SHP77 (cell line): ENCODE data around the gene FRYL.
"Not testable (repeated sequence)": the region's sequence is repeated elsewhere in the genome, so short reads cannot be mapped to it uniquely, and the experiment has no call there.

Source experiments
- DNase-seq, 2 experiments: peaks; one replicate each; lab custom pipeline; 2025; lab: John Stamatoyannopoulos, UW

The FRYL gene

GRCh38 chr4:48779998-48780864, at the start of gene FRYL:
Gene FRYL (minus strand): TSS chr4:48780279. CDS start chr4:48634410, 145,869 bp downstream.
- peak; percentile 94 to 95 for DNase-seq

- DNase-seq = no peak
Measured at GRCh38 chr4:48827622-48828021, 47.5 kb upstream of the FRYL start.

- not testable (repeated sequence) for DNase-seq
Measured at GRCh38 chr4:48821431-48821830, 41.4 kb upstream of the FRYL start.

- DNase-seq = no peak
Measured at GRCh38 chr4:48816971-48817370, 36.9 kb upstream of the FRYL start.

- not testable (repeated sequence) for DNase-seq
Measured at GRCh38 chr4:48816297-48816696, 36.2 kb upstream of the FRYL start.

GRCh38 chr4:48815483-48815882, 35.4 kb upstream of the FRYL start:
- no peak for DNase-seq

- peak in 1 of 2 experiments; percentile 1 for DNase-seq
Measured at GRCh38 chr4:48813964-48814363, 33.9 kb upstream of the FRYL start.

GRCh38 chr4:48812866-48813265, 32.8 kb upstream of the FRYL start:
- no peak for DNase-seq

GRCh38 chr4:48804584-48805301, 24.7 kb upstream of the FRYL start:
- no peak for DNase-seq

- DNase-seq = no peak
Measured at GRCh38 chr4:48801016-48801715, 21.1 kb upstream of the FRYL start.

- not testable (repeated sequence) for DNase-seq
Measured at GRCh38 chr4:48800155-48800554, 20.1 kb upstream of the FRYL start.

- DNase-seq = no peak
Measured at GRCh38 chr4:48799157-48799556, 19.1 kb upstream of the FRYL start.

GRCh38 chr4:48798117-48798516, 18.0 kb upstream of the FRYL start:
- DNase-seq = no peak

- DNase-seq = no peak
Measured at GRCh38 chr4:48796927-48797679, 17.0 kb upstream of the FRYL start.

- DNase-seq = no peak
Measured at GRCh38 chr4:48796191-48796926, 16.3 kb upstream of the FRYL start.

- DNase-seq = no peak
Measured at GRCh38 chr4:48795108-48795507, 15.0 kb upstream of the FRYL start.

GRCh38 chr4:48792348-48793006, 12.4 kb upstream of the FRYL start:
- DNase-seq = no peak

GRCh38 chr4:48791313-48791712, 11.2 kb upstream of the FRYL start:
- no peak for DNase-seq

GRCh38 chr4:48790561-48790960, 10.5 kb upstream of the FRYL start:
- DNase-seq = no peak

GRCh38 chr4:48787056-48787455, 7.0 kb upstream of the FRYL start:
- no peak for DNase-seq

GRCh38 chr4:48786549-48786948, 6.5 kb upstream of the FRYL start:
- DNase-seq = no peak
